Measurements from ENCODE around the gene USP43. TPM values are rescaled to one million over a fixed set of nuclear protein-coding genes. Genes with fewer than 3 reads are reported as not detected.

Gene USP43
- total RNA-seq, 2 experiments from 2014 or later, result 0.17 to 0.24 TPM

DNA sequence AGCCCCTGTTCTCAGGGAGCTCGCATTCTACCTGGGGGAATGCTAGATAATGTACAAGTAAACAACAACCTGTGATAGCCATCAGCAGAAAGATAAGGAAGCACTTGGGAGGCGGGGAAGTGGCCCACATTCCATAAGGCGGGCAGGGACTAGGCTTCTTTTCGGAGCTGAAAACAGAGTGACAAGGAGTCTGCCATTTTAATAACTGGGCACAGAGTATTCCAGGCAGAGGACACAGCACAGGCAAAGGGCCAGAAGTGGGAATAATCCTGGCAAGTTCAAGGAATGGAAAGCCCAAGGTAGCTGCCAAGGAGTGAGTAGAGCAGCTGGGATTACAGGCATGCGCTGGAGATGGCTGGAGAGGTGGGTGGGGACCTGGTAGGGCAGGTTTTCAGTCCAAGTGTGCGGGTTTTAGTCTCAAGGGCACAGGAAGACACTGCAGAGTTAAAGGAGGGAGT, 24.3 kb downstream of the USP43 start:
- CTCF ChIA-PET, result no interaction called here

DNA sequence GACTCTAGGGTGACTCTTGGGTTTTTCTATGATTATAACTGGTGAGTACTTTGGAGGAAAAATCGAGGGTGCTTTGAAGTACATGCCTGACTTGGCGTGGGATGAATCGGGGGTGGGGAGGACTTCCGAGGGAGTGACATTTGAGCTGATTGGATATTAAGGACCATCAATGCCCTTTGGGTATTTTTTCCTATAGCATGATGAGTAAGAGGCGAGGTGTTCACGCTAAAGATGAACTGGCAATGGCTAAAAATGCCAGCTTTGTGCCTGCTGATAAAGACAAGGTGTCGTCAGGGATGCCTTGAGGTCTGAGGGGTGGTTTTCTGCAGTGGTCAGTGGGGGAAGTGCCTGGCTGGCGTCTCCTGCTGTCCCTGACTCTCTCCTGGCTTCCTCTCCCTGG, 25.3 kb downstream of the USP43 start:
- H3K27me3 Mint-ChIP-seq (ENCODE audit: low read depth), result peaks cover 33% of the 10 kb centered on the region
- CTCF ChIA-PET, result no interaction called here
- H3K4me1 Mint-ChIP-seq (ENCODE audit: low read depth), result peaks cover 4% of the 10 kb centered on the region
- no peak for DNase-seq
- no peak overlapping the region for H3K27ac Mint-ChIP-seq
- no peaks in the 10 kb centered on the region for H3K9me3 Mint-ChIP-seq
- no peaks in the 10 kb centered on the region for H3K36me3 Mint-ChIP-seq (ENCODE audit: low read depth)
- intact Hi-C loops (cut with micrococcal nuclease), result no loop called here
- H3K4me3 Mint-ChIP-seq, result no peak overlapping the region

More for the DNA sequence above, 24.3 kb downstream of the USP43 start:
- no peak for DNase-seq
- Mint-ChIP-seq H3K27me3 (ENCODE audit: low read depth) (peaks cover 36% of the 10 kb centered on the region), H3K27ac (no peak overlapping the region), H3K4me1 (ENCODE audit: low read depth) (peaks cover 4% of the 10 kb centered on the region), H3K9me3 (no peaks in the 10 kb centered on the region), H3K36me3 (ENCODE audit: low read depth) (no peaks in the 10 kb centered on the region), H3K4me3 (no peak overlapping the region)
- intact Hi-C loops (cut with micrococcal nuclease), result no loop called here

DNA sequence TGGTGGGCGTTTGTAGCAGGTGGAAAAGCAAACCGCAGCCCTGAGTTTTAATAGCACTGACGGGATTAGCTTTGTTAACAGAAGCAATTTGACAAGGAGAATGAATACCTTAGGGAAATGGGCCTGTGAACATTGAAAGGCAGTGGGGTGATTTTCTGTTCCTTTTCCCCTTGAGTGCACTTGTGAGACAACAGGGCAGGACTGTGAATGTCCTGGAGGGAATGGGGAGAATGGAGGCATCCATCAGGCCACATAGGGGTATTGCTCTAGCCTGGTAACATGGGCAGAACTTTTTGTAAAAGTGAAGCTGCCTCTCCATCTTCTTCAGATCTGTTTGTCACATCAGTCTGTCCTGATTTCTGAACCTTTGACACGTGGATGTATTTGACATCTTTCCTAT, 26.2 kb downstream of the USP43 start:
- Mint-ChIP-seq H3K27ac (no peak overlapping the region), H3K4me3 (no peak overlapping the region), H3K4me1 (ENCODE audit: low read depth) (peaks cover 2% of the 10 kb centered on the region), H3K9me3 (no peaks in the 10 kb centered on the region), H3K27me3 (ENCODE audit: low read depth) (peaks cover 32% of the 10 kb centered on the region), H3K36me3 (ENCODE audit: low read depth) (no peaks in the 10 kb centered on the region)
- intact Hi-C loops (cut with micrococcal nuclease), result no loop called here
- no peak for DNase-seq
- CTCF ChIA-PET, result no interaction called here

DNA sequence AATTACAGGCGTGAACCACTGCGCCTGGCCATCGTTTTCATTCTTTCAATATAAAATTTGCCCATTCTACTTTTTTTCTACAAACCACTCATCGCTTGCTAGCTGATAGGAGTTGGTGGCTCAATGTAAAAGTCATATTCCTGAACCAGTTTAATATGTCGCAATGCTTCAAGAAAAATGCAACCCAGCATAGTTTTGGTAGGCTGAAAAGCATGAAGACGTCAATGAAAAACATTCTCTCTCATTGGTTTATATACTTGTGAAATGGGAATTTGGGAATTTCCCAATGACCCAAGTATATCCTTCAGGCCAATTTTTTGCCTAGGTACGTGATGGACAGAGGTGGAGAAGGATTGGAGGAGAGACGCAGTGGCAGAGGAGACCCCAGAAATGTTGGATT, 26.9 kb downstream of the USP43 start:
- no peak for DNase-seq
- intact Hi-C loops (cut with micrococcal nuclease), result no loop called here
- Mint-ChIP-seq H3K4me3 (no peak overlapping the region), H3K27me3 (ENCODE audit: low read depth) (peaks cover 32% of the 10 kb centered on the region), H3K4me1 (ENCODE audit: low read depth) (no peaks in the 10 kb centered on the region), H3K36me3 (ENCODE audit: low read depth) (no peaks in the 10 kb centered on the region), H3K27ac (no peak overlapping the region), H3K9me3 (no peaks in the 10 kb centered on the region)
- CTCF ChIA-PET, result no interaction called here

DNA sequence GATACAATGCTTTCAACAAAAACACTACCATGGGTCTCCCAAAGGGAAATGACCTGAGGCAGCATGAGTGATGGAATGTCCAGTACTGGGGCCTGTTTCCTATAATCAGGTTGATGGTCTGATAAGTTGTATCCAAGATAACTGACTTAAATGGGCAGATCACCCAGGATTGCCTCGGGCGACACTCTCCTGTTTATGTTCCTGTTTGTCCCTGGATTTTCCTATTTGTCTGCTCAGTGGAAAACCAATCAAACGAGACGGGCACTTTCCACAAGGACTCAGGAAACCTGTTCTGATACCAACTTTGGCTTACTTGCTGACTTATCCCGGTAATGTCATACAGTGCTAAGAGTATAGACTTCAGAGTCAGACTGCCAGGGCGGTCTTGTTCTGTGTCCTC, 27.4 kb downstream of the USP43 start:
- CTCF ChIA-PET, result no interaction called here
- no peak overlapping the region for H3K27ac Mint-ChIP-seq
- H3K4me1 Mint-ChIP-seq (ENCODE audit: low read depth), result no peaks in the 10 kb centered on the region
- H3K4me3 Mint-ChIP-seq, result no peak overlapping the region
- no peak for DNase-seq
- intact Hi-C loops (cut with micrococcal nuclease), result no loop called here
- H3K27me3 Mint-ChIP-seq (ENCODE audit: low read depth), result peaks cover 32% of the 10 kb centered on the region
- H3K9me3 Mint-ChIP-seq, result no peaks in the 10 kb centered on the region
- no peaks in the 10 kb centered on the region for H3K36me3 Mint-ChIP-seq (ENCODE audit: low read depth)

DNA sequence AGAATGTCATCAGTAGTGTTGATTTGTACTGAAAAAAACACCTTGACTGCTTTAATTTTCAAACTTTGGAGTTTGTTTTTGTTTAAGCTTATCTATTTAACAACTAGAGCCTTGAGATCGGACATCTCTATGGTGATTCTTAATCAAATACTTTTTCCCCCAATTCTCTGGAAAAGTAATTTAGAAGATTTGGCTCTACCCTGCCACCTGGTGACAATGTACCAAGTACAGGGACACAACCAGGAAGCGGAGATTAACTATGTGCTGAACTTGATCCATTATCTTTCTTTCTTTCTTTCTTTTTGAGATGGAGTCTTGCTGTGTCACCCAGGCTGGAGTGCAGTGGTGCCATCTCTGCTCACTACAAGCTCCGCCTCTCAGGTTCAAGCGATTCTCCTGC, 30.8 kb downstream of the USP43 start:
- Mint-ChIP-seq H3K4me1 (ENCODE audit: low read depth) (no peaks in the 10 kb centered on the region), H3K27ac (no peak overlapping the region), H3K4me3 (no peak overlapping the region), H3K9me3 (peaks cover 6% of the 10 kb centered on the region), H3K36me3 (ENCODE audit: low read depth) (peaks cover 2% of the 10 kb centered on the region), H3K27me3 (ENCODE audit: low read depth) (peaks cover 14% of the 10 kb centered on the region)
- CTCF ChIA-PET, result interaction anchor here (2.3 kb wide), 1 partner anchor 99 kb away, joined by 12 read pairs; no protein-coding TSS in a partner anchor
- no peak for DNase-seq
- intact Hi-C loops (cut with micrococcal nuclease), result loop anchor here (1.0 to 2.0 kb wide), 2 partner anchors 31 to 99 kb away; partner anchors contain the start of gene USP43

DNA sequence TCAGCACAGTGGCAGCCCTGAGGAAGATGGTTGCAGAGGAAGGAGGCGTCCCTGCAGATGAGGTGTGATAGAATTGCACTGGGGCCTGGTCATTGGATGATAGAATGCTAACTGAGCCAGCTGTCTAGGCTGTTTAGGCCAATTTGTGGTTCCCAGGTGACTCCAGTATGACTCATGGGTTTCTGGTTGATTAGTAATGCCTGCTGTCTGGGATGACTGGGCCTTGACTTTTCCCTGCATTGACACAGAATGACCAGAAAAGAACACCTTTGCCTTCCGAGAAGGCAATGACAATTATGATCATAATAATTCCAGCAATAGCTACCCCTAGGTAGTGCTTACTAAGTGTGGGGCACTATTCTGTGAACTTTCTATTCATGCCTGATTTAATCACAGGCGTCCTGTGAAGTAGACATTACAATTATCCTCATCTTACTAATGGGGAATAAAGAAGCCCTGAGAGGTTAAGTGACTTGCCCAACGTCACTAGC, 31.5 kb downstream of the USP43 start:
- no peak overlapping the region for H3K4me3 Mint-ChIP-seq
- H3K4me1 Mint-ChIP-seq (ENCODE audit: low read depth), result no peaks in the 10 kb centered on the region
- CTCF ChIA-PET, result interaction anchor here (2.3 kb wide), 1 partner anchor 99 kb away, joined by 12 read pairs; no protein-coding TSS in a partner anchor
- H3K27ac Mint-ChIP-seq, result no peak overlapping the region
- intact Hi-C loops (cut with micrococcal nuclease), result loop anchor here (1.0 to 2.0 kb wide), 2 partner anchors 32 to 100 kb away; partner anchors contain the start of gene USP43
- peaks cover 8% of the 10 kb centered on the region for H3K27me3 Mint-ChIP-seq (ENCODE audit: low read depth)
- H3K36me3 Mint-ChIP-seq (ENCODE audit: low read depth), result peaks cover 2% of the 10 kb centered on the region
- peaks cover 6% of the 10 kb centered on the region for H3K9me3 Mint-ChIP-seq
- DNase-seq, result peak; percentile 35

DNA sequence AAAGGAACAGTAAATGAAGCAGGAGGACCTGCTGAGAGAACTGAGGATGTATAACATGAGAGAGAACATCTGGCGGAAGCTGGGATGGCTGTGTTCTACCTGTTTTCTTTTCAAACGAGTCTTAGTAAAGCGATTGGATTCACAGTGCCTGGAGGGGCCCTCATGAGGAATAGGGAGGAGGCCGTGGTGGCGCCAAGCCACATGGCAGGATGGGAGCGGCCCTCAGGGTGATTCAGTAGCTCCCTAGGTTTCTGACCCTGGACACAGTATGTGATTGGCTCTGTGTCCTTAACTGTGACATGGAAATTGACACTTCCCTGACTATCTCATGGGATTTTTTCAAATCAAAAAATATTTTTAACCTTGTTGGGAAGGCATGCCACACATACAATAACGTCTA, 32.1 kb downstream of the USP43 start:
- intact Hi-C loops (cut with micrococcal nuclease), result loop anchor here (2.0 kb wide), 1 partner anchor 33 kb away; the partner anchor contains the start of gene USP43
- CTCF ChIA-PET, result no interaction called here
- peaks cover 6% of the 10 kb centered on the region for H3K27me3 Mint-ChIP-seq (ENCODE audit: low read depth)

DNA sequence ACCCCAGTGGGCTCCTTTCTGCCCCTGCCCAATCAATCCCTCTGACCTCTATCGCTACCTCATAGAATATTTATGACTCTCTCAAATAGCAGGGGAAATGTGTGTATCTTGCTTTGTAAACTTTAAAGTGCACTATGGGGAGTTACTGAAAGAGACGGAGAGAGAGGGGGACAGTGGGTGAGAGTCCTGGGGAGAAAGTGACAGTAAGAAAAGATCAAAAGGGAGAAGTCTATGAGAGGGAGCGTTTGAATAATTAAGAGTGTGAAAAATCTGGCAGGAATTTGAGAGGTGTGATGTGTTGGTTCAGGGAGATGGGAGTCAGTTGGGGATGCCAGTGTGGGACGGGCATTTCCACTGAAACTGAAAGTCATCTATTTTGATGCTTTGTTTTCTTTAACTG, 32.6 kb downstream of the USP43 start:
- H3K4me1 Mint-ChIP-seq (ENCODE audit: low read depth), result no peaks in the 10 kb centered on the region
- intact Hi-C loops (cut with micrococcal nuclease), result loop anchor here (2.0 kb wide), 1 partner anchor 33 kb away; the partner anchor contains the start of gene USP43
- CTCF ChIA-PET, result no interaction called here
- no peak for DNase-seq
- no peak overlapping the region for H3K27ac Mint-ChIP-seq
- peaks cover 2% of the 10 kb centered on the region for H3K36me3 Mint-ChIP-seq (ENCODE audit: low read depth)
- H3K9me3 Mint-ChIP-seq, result peaks cover 6% of the 10 kb centered on the region
- peaks cover under 1% of the 10 kb centered on the region for H3K27me3 Mint-ChIP-seq (ENCODE audit: low read depth)
- H3K4me3 Mint-ChIP-seq, result no peak overlapping the region

More for the DNA sequence above, 32.1 kb downstream of the USP43 start:
- Mint-ChIP-seq H3K9me3 (peaks cover 6% of the 10 kb centered on the region), H3K4me1 (ENCODE audit: low read depth) (no peaks in the 10 kb centered on the region), H3K36me3 (ENCODE audit: low read depth) (peaks cover 2% of the 10 kb centered on the region), H3K4me3 (no peak overlapping the region), H3K27ac (no peak overlapping the region)
- DNase-seq, result no peak

DNA sequence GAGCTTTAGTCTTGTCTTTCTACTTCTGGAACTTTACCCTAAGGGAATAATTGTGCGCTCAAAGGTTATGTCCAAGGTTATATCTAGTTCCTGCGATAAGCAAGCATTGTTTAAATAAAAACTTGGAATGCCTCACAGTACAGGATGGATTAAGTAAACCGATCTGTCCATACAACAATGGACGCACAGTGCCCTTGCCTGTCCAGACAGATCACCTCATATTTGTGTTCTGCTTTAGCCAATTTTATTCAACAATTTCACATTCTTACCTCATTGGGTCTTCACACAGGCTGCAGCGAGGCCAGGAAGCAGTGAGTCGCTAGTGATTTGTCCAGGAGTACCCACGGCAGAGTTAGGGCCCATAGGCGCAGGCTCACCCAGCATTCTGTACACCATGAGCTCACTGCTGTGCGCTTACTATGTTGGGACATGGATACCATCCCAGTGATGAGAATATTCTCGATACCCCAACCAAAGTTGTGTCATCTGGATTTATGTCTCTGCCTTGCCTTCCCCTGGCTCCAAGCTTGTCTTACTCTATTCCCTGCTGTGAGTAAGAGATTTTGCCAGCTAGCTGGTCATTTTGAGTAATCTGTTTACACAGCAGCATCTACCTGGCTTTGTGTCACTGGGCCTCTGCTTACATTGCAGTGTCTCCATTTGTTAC, 39.8 kb downstream of the USP43 start:
- CTCF ChIA-PET, result no interaction called here
- no peaks in the 10 kb centered on the region for H3K4me1 Mint-ChIP-seq (ENCODE audit: low read depth)
- intact Hi-C loops (cut with micrococcal nuclease), result no loop called here

DNA sequence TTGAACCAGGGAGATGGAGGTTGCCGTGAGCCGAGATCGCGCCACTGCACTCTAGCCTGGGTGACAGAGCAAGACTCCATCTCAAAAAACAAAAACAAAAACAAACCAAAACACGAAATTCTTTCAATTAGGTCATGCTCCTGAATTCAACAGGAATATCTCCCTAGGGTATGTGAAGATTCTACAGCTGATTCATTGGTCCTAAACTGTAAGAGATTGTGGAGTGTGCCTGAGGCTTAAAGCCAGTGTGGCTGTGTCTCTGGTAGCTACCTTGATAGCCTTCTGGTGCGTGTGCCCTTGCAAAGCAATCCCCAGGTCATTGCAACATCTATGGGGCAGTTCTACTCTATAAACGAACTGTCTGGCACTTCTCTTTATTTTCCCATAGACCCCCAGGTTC, 48.4 kb downstream of the USP43 start:
- DNase-seq, result no peak
- H3K36me3 Mint-ChIP-seq (ENCODE audit: low read depth), result no peaks in the 10 kb centered on the region
- CTCF ChIA-PET, result no interaction called here
- H3K4me1 Mint-ChIP-seq (ENCODE audit: low read depth), result no peaks in the 10 kb centered on the region
- H3K27ac Mint-ChIP-seq, result no peak overlapping the region
- no peaks in the 10 kb centered on the region for H3K9me3 Mint-ChIP-seq
- intact Hi-C loops (cut with micrococcal nuclease), result no loop called here
- H3K27me3 Mint-ChIP-seq (ENCODE audit: low read depth), result no peaks in the 10 kb centered on the region
- H3K4me3 Mint-ChIP-seq, result no peak overlapping the region

More for the DNA sequence above, 39.8 kb downstream of the USP43 start:
- Mint-ChIP-seq H3K4me3 (no peak overlapping the region), H3K27me3 (ENCODE audit: low read depth) (no peaks in the 10 kb centered on the region), H3K27ac (no peak overlapping the region), H3K36me3 (ENCODE audit: low read depth) (peaks cover 2% of the 10 kb centered on the region), H3K9me3 (peaks cover 3% of the 10 kb centered on the region)
- DNase-seq, result no peak

DNA sequence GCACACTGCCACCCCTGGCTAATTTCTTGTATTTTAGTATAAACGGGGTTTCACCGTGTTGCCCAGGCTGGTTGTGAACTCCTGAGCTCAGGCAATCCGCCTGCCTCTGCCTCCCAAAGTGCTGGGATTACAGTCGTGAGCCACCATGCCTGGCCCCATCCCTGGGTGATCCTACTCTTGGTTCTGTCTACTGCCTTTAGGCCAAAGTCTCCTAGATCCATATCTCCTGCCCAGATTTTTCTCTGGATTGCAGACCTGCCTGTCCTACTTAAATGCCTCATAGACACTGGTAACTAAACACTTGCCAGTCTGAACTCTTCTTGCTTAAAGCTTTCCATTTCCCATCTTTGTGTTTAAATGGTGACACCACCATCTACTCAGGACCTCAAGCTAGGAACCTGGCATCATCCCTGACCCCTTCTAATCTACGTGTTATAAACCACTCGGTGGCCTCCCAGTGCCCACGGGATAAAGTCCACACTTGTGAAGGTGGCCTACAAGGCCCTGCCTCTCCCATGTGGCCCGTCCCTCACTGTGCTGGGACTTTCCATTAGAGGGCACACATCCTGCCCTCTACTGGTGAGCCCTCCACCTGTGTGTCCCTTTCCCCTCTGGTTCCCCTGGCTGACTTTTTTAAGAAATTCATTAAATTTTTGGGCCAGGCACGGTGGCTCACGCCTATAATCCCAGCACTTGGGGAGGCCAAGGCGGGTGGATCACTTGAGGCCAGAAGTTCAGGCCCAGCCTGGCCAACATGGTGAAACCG, 51.1 kb downstream of the USP43 start:
- Mint-ChIP-seq H3K4me3 (no peak overlapping the region), H3K4me1 (ENCODE audit: low read depth) (no peaks in the 10 kb centered on the region), H3K27me3 (ENCODE audit: low read depth) (no peaks in the 10 kb centered on the region), H3K9me3 (no peaks in the 10 kb centered on the region), H3K27ac (no peak overlapping the region), H3K36me3 (ENCODE audit: low read depth) (no peaks in the 10 kb centered on the region)
- intact Hi-C loops (cut with micrococcal nuclease), result no loop called here
- CTCF ChIA-PET, result no interaction called here
- DNase-seq, result no peak

Data from activated naive CD4-positive, alpha-beta T cell treated with anti-CD3 and anti-CD28 coated beads for 36 hours (primary cell).